ENCODE data around the gene ARID1B. TPM values are rescaled to one million over a fixed set of nuclear protein-coding genes. Genes with fewer than 3 reads are reported as not detected.

ARID1B gene
- total RNA-seq, 1 donor from 2014 or later: 66.3 TPM

GRCh38 chr6:157223511-157223910 lies 446.3 kb downstream of the ARID1B start:
- Mint-ChIP-seq H3K9me3 (no peaks in the 10 kb centered on the region), H3K27me3 (ENCODE audit: low read depth) (no peaks in the 10 kb centered on the region), H3K36me3 (ENCODE audit: low read depth) (no peaks in the 10 kb centered on the region), H3K4me3 (ENCODE audit: low read depth) (no peak overlapping the region), H3K27ac (no peak overlapping the region), H3K4me1 (ENCODE audit: low read depth) (peaks cover 43% of the 10 kb centered on the region)
- no peak for DNase-seq (ENCODE audit: low spot score)
- intact Hi-C loops (cut with micrococcal nuclease): no loop called here

DNA sequence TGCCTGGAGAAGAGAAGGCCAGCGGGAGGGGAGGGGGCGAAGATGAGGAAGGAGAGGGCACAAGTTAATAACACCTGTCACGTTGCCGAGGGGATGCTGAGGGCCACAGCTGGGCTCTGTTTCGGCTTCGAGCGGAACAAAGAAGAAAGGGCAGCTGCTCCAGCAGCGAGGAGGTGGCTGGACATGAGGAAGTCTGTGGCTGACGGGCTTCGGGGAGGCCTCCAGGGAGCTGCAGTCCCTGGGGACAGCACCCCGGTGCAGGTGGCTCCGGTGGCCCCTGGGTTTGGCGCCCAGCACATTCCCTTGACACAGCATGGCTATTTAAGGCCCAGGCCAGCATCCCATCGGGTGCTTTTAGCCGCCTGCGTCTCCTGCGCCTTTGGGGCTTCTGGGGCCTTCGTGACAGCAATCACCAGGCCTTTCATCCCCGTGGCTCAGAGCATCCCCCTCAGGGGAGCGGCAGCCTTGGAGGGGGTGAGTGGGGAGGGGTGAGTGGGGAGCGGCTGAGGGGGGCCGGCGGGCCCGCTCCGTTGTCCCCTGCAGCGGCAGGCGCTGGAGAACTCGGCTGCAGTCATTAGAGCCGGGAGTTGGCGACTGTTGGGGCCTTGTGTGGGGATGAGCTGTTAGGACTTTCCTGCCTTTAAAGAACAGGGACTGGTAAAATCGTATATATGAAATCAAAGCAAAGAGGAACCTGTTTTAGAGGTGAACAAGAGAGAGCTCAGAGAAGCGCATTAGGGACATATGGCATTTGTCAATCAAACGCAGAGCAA lies 447.2 kb downstream of the ARID1B start:
- H3K4me1 Mint-ChIP-seq (ENCODE audit: low read depth): peaks cover 46% of the 10 kb centered on the region
- H3K4me3 Mint-ChIP-seq (ENCODE audit: low read depth): no peak overlapping the region
- no peak overlapping the region for H3K27ac Mint-ChIP-seq
- no peak for DNase-seq (ENCODE audit: low spot score)
- H3K9me3 Mint-ChIP-seq: no peaks in the 10 kb centered on the region
- H3K27me3 Mint-ChIP-seq (ENCODE audit: low read depth): peaks cover 3% of the 10 kb centered on the region
- no peaks in the 10 kb centered on the region for H3K36me3 Mint-ChIP-seq (ENCODE audit: low read depth)
- intact Hi-C loops (cut with micrococcal nuclease): no loop called here

DNA sequence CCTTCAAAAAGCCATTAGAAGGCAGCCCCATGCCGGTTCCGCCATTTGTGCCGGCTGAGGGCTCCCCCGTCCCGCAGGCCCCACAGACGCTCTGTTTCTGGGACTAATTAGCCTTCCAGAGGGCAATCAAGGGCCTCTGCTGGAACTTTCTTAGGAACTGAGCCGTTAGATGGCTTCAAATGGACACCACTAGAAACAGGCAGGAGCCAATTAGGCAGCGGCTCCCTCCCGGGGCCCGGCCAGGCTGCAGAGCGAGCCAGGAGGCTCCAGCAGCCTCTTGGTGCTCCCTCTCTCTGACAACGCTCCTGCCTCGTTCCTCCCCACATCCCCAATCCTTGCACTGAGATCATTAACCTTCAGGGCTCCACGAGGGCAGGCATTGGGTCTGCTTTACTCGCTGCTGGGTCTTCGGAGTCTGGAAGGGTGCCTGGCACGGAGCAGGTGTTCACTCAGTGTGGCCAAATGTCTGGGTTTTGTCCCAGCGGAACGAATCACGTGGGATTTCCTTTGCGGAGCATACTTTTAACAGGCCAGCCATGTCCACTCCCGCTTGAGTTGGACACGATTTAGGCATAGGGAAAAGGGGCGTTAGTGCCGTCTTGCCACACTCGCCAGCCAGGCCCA lies 447.9 kb downstream of the ARID1B start:
- H3K4me1 Mint-ChIP-seq (ENCODE audit: low read depth): peaks cover 46% of the 10 kb centered on the region
- intact Hi-C loops (cut with micrococcal nuclease): no loop called here
- H3K27ac Mint-ChIP-seq: no peak overlapping the region
- no peak overlapping the region for H3K4me3 Mint-ChIP-seq (ENCODE audit: low read depth)
- no peaks in the 10 kb centered on the region for H3K36me3 Mint-ChIP-seq (ENCODE audit: low read depth)
- DNase-seq (ENCODE audit: low spot score): no peak
- peaks cover 7% of the 10 kb centered on the region for H3K27me3 Mint-ChIP-seq (ENCODE audit: low read depth)
- H3K9me3 Mint-ChIP-seq: no peaks in the 10 kb centered on the region

DNA sequence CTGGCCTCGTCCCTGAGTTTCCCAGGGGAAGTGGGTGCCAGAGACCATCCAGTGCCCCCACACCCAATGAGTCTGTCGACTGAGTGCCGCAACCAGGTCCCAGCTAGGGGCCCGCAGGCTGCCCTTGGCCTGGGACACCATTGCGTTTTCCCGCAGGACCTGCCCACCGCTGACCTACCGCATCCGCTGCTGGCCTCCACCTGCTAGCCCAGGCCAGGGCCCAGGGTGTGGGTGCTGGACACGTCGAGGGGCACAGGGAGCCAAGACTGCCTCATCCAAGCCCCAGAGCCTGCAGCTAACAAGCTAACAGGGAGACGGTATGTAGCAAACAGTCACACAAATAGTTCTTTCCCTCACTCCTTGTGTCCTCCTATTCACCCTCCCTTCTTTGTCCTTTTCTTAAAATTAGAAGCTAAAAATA lies 448.4 kb downstream of the ARID1B start:
- H3K4me3 Mint-ChIP-seq (ENCODE audit: low read depth): no peak overlapping the region
- intact Hi-C loops (cut with micrococcal nuclease): no loop called here
- no peak for DNase-seq (ENCODE audit: low spot score)
- peaks cover 44% of the 10 kb centered on the region for H3K4me1 Mint-ChIP-seq (ENCODE audit: low read depth)
- no peaks in the 10 kb centered on the region for H3K36me3 Mint-ChIP-seq (ENCODE audit: low read depth)
- H3K27ac Mint-ChIP-seq: no peak overlapping the region
- H3K27me3 Mint-ChIP-seq (ENCODE audit: low read depth): peaks cover 7% of the 10 kb centered on the region
- H3K9me3 Mint-ChIP-seq: no peaks in the 10 kb centered on the region

- DNase-seq (ENCODE audit: low spot score): no peak
- H3K36me3 Mint-ChIP-seq (ENCODE audit: low read depth): no peaks in the 10 kb centered on the region
- intact Hi-C loops (cut with micrococcal nuclease): no loop called here
- no peaks in the 10 kb centered on the region for H3K9me3 Mint-ChIP-seq
- no peak overlapping the region for H3K27ac Mint-ChIP-seq
- H3K4me1 Mint-ChIP-seq (ENCODE audit: low read depth): peaks cover 39% of the 10 kb centered on the region
- H3K27me3 Mint-ChIP-seq (ENCODE audit: low read depth): peaks cover 7% of the 10 kb centered on the region
- H3K4me3 Mint-ChIP-seq (ENCODE audit: low read depth): no peak overlapping the region
These were observed 448.9 kb downstream of the ARID1B start for GRCh38 chr6:157226026-157226625.

GRCh38 chr6:157226761-157227160 lies 449.6 kb downstream of the ARID1B start:
- no peak overlapping the region for H3K27ac Mint-ChIP-seq
- no peaks in the 10 kb centered on the region for H3K36me3 Mint-ChIP-seq (ENCODE audit: low read depth)
- H3K4me3 Mint-ChIP-seq (ENCODE audit: low read depth): no peak overlapping the region
- H3K27me3 Mint-ChIP-seq (ENCODE audit: low read depth): peaks cover 7% of the 10 kb centered on the region
- no peaks in the 10 kb centered on the region for H3K9me3 Mint-ChIP-seq
- no peak for DNase-seq (ENCODE audit: low spot score)
- peaks cover 35% of the 10 kb centered on the region for H3K4me1 Mint-ChIP-seq (ENCODE audit: low read depth)
- intact Hi-C loops (cut with micrococcal nuclease): no loop called here

- intact Hi-C loops (cut with micrococcal nuclease): no loop called here
- Mint-ChIP-seq H3K36me3 (ENCODE audit: low read depth) (no peaks in the 10 kb centered on the region), H3K4me1 (ENCODE audit: low read depth) (peaks cover 33% of the 10 kb centered on the region), H3K27me3 (ENCODE audit: low read depth) (peaks cover 10% of the 10 kb centered on the region), H3K9me3 (no peaks in the 10 kb centered on the region), H3K27ac (no peak overlapping the region), H3K4me3 (ENCODE audit: low read depth) (no peak overlapping the region)
- DNase-seq (ENCODE audit: low spot score): peak; percentile 31
These were observed 450.3 kb downstream of the ARID1B start for GRCh38 chr6:157227202-157228166.

DNA sequence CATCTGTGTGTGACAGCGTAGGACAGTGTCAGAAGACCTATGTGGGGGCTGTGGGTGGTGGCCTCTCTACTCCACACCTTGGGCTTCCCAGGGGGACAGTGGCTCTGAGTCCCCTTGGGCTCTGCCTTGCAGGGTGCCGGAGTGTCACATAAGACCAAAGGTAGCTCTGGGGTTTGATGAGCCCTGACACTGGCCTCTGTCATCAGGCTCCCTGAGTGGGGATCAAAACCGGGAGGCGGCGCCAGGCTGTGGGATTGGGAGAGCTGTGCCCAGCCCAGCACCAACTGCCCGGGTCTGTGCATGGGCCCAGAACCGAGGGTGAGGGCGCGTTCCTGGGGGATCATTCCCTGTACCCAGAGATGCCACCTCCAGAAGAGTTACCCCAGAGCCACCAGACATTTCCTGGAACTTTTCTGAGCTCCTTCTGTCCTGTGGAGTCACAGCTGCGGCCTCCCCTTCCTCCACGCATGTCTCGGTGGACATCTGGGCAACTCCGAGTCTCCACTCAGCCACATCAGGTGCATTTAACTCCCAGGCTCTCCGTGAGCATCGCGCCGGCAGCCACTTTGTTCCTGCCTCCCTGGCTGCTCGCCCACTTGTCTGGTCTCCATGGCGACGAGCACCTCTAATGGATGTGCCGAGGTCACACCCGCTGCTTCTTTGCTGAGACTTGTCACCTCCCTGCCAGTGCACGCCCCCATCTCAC lies 451.4 kb downstream of the ARID1B start:
- Mint-ChIP-seq H3K4me3 (ENCODE audit: low read depth) (no peak overlapping the region), H3K27ac (no peak overlapping the region), H3K36me3 (ENCODE audit: low read depth) (no peaks in the 10 kb centered on the region), H3K4me1 (ENCODE audit: low read depth) (peaks cover 24% of the 10 kb centered on the region), H3K9me3 (no peaks in the 10 kb centered on the region), H3K27me3 (ENCODE audit: low read depth) (peaks cover 19% of the 10 kb centered on the region)
- intact Hi-C loops (cut with micrococcal nuclease): no loop called here
- no peak for DNase-seq (ENCODE audit: low spot score)

- no peaks in the 10 kb centered on the region for H3K36me3 Mint-ChIP-seq (ENCODE audit: low read depth)
- no peaks in the 10 kb centered on the region for H3K9me3 Mint-ChIP-seq
- no peak for DNase-seq (ENCODE audit: low spot score)
- peaks cover 24% of the 10 kb centered on the region for H3K27me3 Mint-ChIP-seq (ENCODE audit: low read depth)
- intact Hi-C loops (cut with micrococcal nuclease): no loop called here
- no peak overlapping the region for H3K4me3 Mint-ChIP-seq (ENCODE audit: low read depth)
- no peak overlapping the region for H3K27ac Mint-ChIP-seq
- peaks cover 22% of the 10 kb centered on the region for H3K4me1 Mint-ChIP-seq (ENCODE audit: low read depth)
These were observed 452.0 kb downstream of the ARID1B start for GRCh38 chr6:157229132-157229618.

GRCh38 chr6:157229713-157230112 lies 452.5 kb downstream of the ARID1B start:
- Mint-ChIP-seq H3K4me1 (ENCODE audit: low read depth) (peaks cover 23% of the 10 kb centered on the region), H3K27me3 (ENCODE audit: low read depth) (peaks cover 29% of the 10 kb centered on the region), H3K36me3 (ENCODE audit: low read depth) (no peaks in the 10 kb centered on the region), H3K4me3 (ENCODE audit: low read depth) (no peak overlapping the region), H3K9me3 (no peaks in the 10 kb centered on the region), H3K27ac (no peak overlapping the region)
- intact Hi-C loops (cut with micrococcal nuclease): no loop called here
- no peak for DNase-seq (ENCODE audit: low spot score)

DNA sequence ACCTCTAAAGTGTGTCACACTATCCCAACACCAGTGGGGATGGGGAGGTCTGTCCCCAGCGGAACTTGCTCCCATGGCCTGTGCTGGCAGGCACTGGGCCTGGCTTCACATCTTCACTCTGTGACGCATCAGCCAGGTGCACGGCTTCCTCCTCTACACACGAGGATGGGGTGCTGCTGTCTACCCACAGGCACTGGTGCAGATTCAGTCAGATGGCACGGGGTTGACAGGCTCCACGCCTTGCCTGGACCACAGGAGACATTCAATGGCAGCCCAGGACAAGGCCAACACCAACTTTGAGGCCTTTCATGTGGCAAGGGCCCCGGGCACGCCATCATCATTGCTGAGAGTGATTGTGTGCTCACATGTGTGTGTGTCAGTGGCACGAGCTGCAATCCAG lies 453.7 kb downstream of the ARID1B start:
- no peak for DNase-seq (ENCODE audit: low spot score)
- no peaks in the 10 kb centered on the region for H3K9me3 Mint-ChIP-seq
- peaks cover 30% of the 10 kb centered on the region for H3K4me1 Mint-ChIP-seq (ENCODE audit: low read depth)
- intact Hi-C loops (cut with micrococcal nuclease): no loop called here
- H3K4me3 Mint-ChIP-seq (ENCODE audit: low read depth): no peak overlapping the region
- H3K36me3 Mint-ChIP-seq (ENCODE audit: low read depth): peaks cover 4% of the 10 kb centered on the region
- no peak overlapping the region for H3K27ac Mint-ChIP-seq
- H3K27me3 Mint-ChIP-seq (ENCODE audit: low read depth): peaks cover 39% of the 10 kb centered on the region

Data from activated T-helper 2 cell treated with anti-CD3 and anti-CD28 coated beads, Interferon-gamma antibody, Interleukin-2, Interleukin-4, amounts not matched to agents 10 μg/mL and 5 μg/mL and 100 μg/mL, durations not matched to agents 14 hours and 24 hours and 36 hours (primary cell).